Left colon (tissue), 2 donors: ENCODE data around the gene PDE4B. TPM values are rescaled to one million over a fixed set of nuclear protein-coding genes. Genes with fewer than 3 reads are reported as not detected.

Experiments used
- ATAC-seq: fragments of 200-7000 bp; cut with Tn5 transposase; one replicate; pipeline ENCODE4 v1.9.1; 2020; ENCODE audit warnings: mild to moderate bottlenecking, moderate library complexity
- DNase-seq, 2 donors: peaks; one replicate each; pipeline ENCODE4 v3.0.0-alpha.2; 2020
- intact Hi-C, 2 donors: fragments of 100-400 bp; cut with DNase I in 1 of 2; cut with micrococcal nuclease in 1 of 2; formaldehyde crosslinking; loops; one replicate each; pipeline versions ENCODE4 v1.11.2 to v1.14.0; 2022; cut with DNase I, micrococcal nuclease
- total RNA-seq, 2 donors: library from RNA; stranded (reverse); fragmentation: NEBNext Ultra II Directional; extraction: Animal tissue kit (Norgen Biotek cat#: 25700); gene quantifications; one replicate each; pipeline ENCODE4 v1.2.1, GENCODE V29; 2021
- donor health status: DM: no; HTN: no; CAD: no.
- donor health status: DM: yes; HTN: yes; CAD: no.

The PDE4B gene
- total RNA-seq, 2 donors from 2014 or later: 4.2 to 4.4 TPM

GRCh38 chr1:66274634-66275033, 481.9 kb downstream of the PDE4B start:
- intact Hi-C loops: loop anchor here in 1 of 2 donors (5.0 kb wide), 1 partner anchor 58 kb away; no protein-coding TSS in a partner anchor
- ATAC-seq (no peak), DNase-seq (no peak)

GRCh38 chr1:66275083-66275482, 482.4 kb downstream of the PDE4B start:
- ATAC-seq (no peak), DNase-seq (no peak)
- intact Hi-C loops: no loop called here

GRCh38 chr1:66275601-66276023, 482.9 kb downstream of the PDE4B start:
- intact Hi-C loops: no loop called here
- no peak for ATAC-seq
- no peak for DNase-seq

- DNase-seq (no peak), ATAC-seq (no peak)
- intact Hi-C loops: no loop called here
Measured at GRCh38 chr1:66276218-66276617, 483.5 kb downstream of the PDE4B start.

GRCh38 chr1:66278260-66279021, 485.7 kb downstream of the PDE4B start:
- no peak for DNase-seq
- ATAC-seq: peak; percentile 49
- intact Hi-C loops: no loop called here

GRCh38 chr1:66281808-66282207, 489.1 kb downstream of the PDE4B start:
- DNase-seq (no peak), ATAC-seq (no peak)
- intact Hi-C loops: no loop called here

- intact Hi-C loops: no loop called here
- ATAC-seq (peak; percentile 31), DNase-seq (no peak)
Measured at GRCh38 chr1:66282343-66282852, 489.7 kb downstream of the PDE4B start.

- no peak for DNase-seq
- ATAC-seq: no peak
- intact Hi-C loops: no loop called here
Measured at GRCh38 chr1:66282891-66283621, 490.4 kb downstream of the PDE4B start.

- intact Hi-C loops: no loop called here
- DNase-seq (no peak), ATAC-seq (no peak)
Measured at GRCh38 chr1:66283622-66284041, 490.9 kb downstream of the PDE4B start.

GRCh38 chr1:66284746-66285145, 492.1 kb downstream of the PDE4B start:
- ATAC-seq (no peak), DNase-seq (no peak)
- intact Hi-C loops: no loop called here

- ATAC-seq (peak; percentile 60), DNase-seq (no peak)
- intact Hi-C loops: no loop called here
Measured at GRCh38 chr1:66285618-66286270, 493.0 kb downstream of the PDE4B start.

GRCh38 chr1:66286307-66286706, 493.6 kb downstream of the PDE4B start:
- DNase-seq (no peak), ATAC-seq (no peak)
- intact Hi-C loops: no loop called here

- no peak for ATAC-seq
- intact Hi-C loops: no loop called here
- DNase-seq: no peak
Measured at GRCh38 chr1:66288048-66288447, 495.4 kb downstream of the PDE4B start.

GRCh38 chr1:66290761-66291530, 498.3 kb downstream of the PDE4B start:
- ATAC-seq (no peak), DNase-seq (no peak)
- intact Hi-C loops: no loop called here

GRCh38 chr1:66291531-66291864, 498.8 kb downstream of the PDE4B start:
- ATAC-seq: peak; percentile 57
- no peak for DNase-seq
- intact Hi-C loops: no loop called here

- DNase-seq: no peak
Measured at GRCh38 chr1:66292305-66292704, 499.6 kb downstream of the PDE4B start.

GRCh38 chr1:66292944-66293343, 500.2 kb downstream of the PDE4B start:
- ATAC-seq (no peak), DNase-seq (no peak)
- intact Hi-C loops: no loop called here

More at GRCh38 chr1:66292305-66292704, 499.6 kb downstream of the PDE4B start:
- intact Hi-C loops: no loop called here
- ATAC-seq: no peak

GRCh38 chr1:66294707-66295370, 502.1 kb downstream of the PDE4B start:
- intact Hi-C loops: no loop called here
- DNase-seq (no peak), ATAC-seq (peak; percentile 63)
